Left cardiac atrium (tissue), 4 donors: ENCODE results near the gene NCBP2. TPM values are rescaled to one million over a fixed set of nuclear protein-coding genes. Genes with fewer than 3 reads are reported as not detected.

Experiments
- ATAC-seq, 2 donors: fragments of 200-7000 bp; cut with Tn5 transposase; one replicate each; pipeline ENCODE4 v1.9.1; 2020; ENCODE audit warnings: mild to moderate bottlenecking in 2 of 2, moderate library complexity in 2 of 2
- DNase-seq: peaks from one replicate; pipeline ENCODE4 v3.0.0-alpha.2; 2020
- intact Hi-C, 2 donors: fragments of 100-400 bp; cut with DNase I; formaldehyde crosslinking; loops; one replicate each; pipeline versions ENCODE4 v1.14.1 to v1.15.1; 2022 to 2023
- long read RNA-seq: library from polyadenylated mRNA; unstranded; transcript quantifications from one replicate; pipeline ENCODE4 v2.0.0, GENCODE V29; 2021
- total RNA-seq, 2 donors: library from RNA; stranded (reverse); fragmentation: NEBNext Ultra II Directional; extraction: Animal tissue kit (Norgen Biotek cat#: 25700); gene quantifications; one replicate each; pipeline ENCODE4 v1.2.1, GENCODE V29; 2021
- donor health status: DM: no; HTN: yes; CAD: no.
- donor health status: DM: no; HTN: yes; CAD: no; lungs with severe emphysema.
- donor health status: DM: yes; HTN: yes; CAD: no.
- donor health status: Dilated cardiomyopathy.

The NCBP2 gene
- 10 to 100 TPM; 33.6 to 41.0 TPM for total RNA-seq
- long read RNA-seq, transcript NCBP2-207 (4 exons, 1,133 nt): minor isoform, 18 of 87 reads
- long read RNA-seq, transcript NCBP2-201 (4 exons, 2,169 nt): major isoform, 45 of 87 reads
- long read RNA-seq, transcript NCBP2-205 (4 exons, 2,220 nt): minor isoform, 12 of 87 reads
- long read RNA-seq, partial matches to known transcripts: 2 of 87 reads
- long read RNA-seq, other reads (novel, unspliced or antisense): 5 of 87 reads

DNA sequence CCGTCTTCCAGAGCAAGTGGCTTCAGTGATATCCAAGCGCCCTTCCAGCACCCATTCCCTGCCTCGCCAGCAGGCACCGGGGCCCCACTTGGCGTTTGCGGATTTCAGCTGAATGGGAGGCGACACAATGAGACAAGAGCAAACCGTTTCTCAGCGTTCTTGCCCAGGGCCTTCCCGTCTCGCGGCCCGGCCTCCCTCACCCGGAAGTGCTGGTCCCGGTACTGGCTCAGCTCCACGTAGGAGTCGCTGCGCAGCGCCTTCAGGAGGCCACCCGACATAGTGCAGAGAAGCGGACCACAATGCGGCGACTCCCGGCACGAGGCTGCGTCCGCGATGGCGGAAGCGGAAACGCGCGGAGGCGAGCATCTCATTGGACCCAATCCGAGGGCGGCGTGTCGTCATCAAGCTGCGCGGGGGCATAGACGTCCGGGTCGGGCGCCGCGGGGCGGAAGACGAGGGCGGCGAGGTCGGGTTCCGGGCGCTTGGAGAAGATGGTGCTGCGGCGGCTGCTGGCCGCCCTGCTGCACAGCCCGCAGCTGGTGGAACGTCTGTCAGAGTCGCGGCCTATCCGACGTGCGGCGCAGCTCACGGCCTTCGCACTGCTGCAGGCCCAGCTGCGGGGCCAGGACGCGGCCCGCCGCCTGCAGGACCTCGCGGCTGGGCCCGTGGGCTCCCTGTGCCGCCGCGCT is at the start of gene NCBP2:
Gene NCBP2 (minus strand): TSS at position 303 of the 689 bp plus-strand sequence. CDS start 25 bp downstream, at position 278.
- intact Hi-C loops: loop anchor here in 1 of 2 donors (2.0 kb wide), 1 partner anchor 76 kb away; the partner anchor contains the start of gene SENP5
- DNase-seq: peak; percentile 99
- ATAC-seq: peak; percentile 96

DNA sequence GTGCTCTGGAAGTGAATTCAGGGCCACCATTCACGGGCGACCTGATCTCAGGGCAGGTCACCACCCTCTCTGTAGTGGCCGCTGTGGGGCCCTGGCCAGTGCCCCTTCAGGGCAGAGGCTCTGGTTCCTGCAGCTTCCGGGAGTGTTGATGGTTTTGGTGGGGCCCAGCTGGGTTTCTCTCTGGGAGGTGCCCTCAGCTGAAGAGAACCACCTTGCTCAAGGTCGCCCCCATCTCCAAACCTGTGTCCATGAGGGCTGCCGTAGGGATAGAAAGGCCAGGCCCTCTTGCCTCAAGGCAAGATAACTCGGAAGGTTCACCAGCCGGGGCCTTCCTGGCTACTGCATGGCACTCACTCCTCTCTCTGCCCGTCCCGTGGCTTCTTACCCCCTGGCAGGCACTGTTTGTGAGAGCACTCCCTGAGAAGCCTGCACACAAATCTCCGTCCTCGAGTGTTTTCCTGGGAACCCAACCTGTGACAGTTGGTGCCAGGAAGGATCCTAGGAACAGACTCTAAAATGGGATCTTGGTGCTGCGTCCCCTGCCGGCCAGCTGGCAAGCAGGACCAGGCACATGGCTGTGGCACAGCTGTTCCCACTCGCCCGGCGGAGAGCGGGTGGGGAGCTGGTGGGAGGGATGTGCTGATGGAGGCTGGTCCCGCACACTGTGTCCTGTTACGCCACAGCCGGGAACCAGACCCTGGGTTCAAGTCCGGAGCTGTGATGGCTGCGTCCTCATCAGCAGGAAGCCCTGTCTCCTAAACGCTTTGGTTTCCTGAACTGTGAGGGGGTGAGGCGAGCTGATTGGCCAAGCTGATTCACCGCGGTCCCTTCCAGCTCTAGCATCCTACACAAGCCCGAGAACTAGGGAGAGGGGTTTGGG is 49.5 kb upstream of the NCBP2 start:
- intact Hi-C loops: no loop called here
- ATAC-seq (no peak), DNase-seq (peak; percentile 17)

DNA sequence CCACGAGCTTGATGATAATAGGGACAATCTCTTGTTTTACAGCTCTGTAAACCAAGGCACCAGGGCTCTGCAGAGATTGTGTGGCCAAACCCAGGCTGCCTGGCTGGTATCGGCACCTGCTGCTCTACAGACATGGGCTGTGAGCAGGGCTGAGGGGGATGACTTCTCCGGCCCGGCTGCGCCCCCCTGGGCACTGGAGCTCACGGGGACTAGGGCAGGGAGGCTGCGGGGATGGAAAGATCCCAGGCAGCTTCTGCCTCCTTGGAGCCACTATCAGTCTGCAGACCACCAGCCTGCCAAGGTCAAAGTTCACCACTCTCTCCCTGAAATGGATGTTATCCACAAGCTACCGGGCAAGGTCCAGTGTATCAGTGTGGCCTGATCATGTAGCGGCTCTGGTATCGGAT is 48.3 kb upstream of the NCBP2 start:
- intact Hi-C loops: no loop called here
- DNase-seq: no peak

GRCh38 chr3:196989721-196990262 is 47.5 kb upstream of the NCBP2 start:
- ATAC-seq (no peak), DNase-seq (no peak)
- intact Hi-C loops: no loop called here

More for the DNA sequence above, 48.3 kb upstream of the NCBP2 start:
- no peak for ATAC-seq

GRCh38 chr3:196988241-196989029 is 46.1 kb upstream of the NCBP2 start:
- peak; percentile 42 for DNase-seq
- ATAC-seq: peak; percentile 84 to 89
- intact Hi-C loops: no loop called here

DNA sequence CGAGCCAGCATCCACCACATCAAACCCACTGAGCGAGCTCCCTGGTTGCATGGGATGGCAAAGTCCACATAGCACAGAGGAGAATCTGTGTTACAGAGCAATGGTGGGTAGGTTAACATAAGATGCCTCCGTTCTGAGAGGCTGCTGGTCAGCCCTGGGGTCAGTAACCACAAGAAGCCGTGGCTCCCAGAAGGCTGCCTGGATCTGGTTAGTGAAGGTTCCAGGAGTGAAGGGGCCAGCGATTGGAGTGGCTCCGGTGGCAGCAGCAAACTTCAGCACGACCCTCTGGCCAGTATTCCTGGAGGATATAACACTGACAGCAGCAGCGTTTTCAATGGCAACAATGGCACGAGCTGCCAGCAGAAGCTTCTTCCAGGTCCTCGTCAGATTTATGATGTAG is 44.7 kb upstream of the NCBP2 start:
- DNase-seq: no peak
- intact Hi-C loops: no loop called here
- ATAC-seq: no peak

GRCh38 chr3:196985954-196986885 is 43.9 kb upstream of the NCBP2 start:
- no peak for DNase-seq
- intact Hi-C loops: no loop called here
- ATAC-seq: no peak

- ATAC-seq: no peak
- DNase-seq: no peak
- intact Hi-C loops: no loop called here
These were observed 43.0 kb upstream of the NCBP2 start for GRCh38 chr3:196985298-196985697.

- ATAC-seq (no peak), DNase-seq (no peak)
- intact Hi-C loops: no loop called here
These were observed 40.9 kb upstream of the NCBP2 start for GRCh38 chr3:196983186-196983585.

DNA sequence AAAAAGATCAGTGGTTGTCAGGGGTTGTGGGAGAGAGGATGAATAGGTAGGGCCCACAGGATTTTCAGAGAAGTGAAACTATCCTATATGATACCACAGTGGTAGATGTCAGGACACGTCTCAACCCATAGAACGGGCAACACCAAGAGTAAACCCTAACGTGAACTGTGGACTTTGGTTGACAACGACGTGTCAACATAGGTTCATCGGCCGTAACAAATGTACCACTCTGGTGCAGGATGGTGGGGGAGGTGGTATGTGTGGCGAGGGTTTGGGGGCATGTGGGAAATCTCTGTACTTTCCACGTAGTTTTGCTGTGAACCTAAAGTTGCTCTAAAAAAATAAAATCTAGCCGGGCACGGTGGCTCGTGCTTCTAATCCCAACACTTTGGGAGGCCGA is 39.3 kb upstream of the NCBP2 start:
- intact Hi-C loops: no loop called here
- no peak for DNase-seq
- ATAC-seq: no peak

DNA sequence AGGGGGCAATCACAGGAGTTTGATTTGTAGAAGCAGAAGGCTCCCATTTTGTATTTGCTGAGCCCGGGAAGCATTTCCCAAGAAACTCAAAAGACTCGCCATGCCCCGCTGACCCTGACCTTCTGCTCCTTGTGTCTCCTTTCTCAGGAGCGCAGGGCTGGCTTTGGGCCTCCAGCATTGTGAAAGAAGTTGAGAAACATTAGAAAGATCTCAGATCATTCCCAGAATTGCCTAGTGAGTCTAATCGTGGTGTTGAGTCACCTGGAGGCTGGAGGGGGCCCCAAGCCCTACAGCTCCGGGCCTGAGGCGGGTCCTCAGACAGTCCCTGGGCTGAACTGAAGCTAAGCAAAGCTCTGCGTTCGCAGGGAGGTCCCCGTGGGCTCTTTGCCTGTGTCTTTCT is 37.2 kb upstream of the NCBP2 start:
- DNase-seq: no peak
- intact Hi-C loops: loop anchor here in 1 of 2 donors (2.0 to 10.0 kb wide), 2 partner anchors 145 to 207 kb away; no protein-coding TSS in a partner anchor
- peak; percentile 46 to 69 for ATAC-seq

GRCh38 chr3:196976941-196977340 is 34.6 kb upstream of the NCBP2 start:
- intact Hi-C loops: loop anchor here in 1 of 2 donors (10.0 kb wide), 1 partner anchor 142 kb away; no protein-coding TSS in a partner anchor
- ATAC-seq (no peak), DNase-seq (no peak)

GRCh38 chr3:196975349-196975748 is 33.0 kb upstream of the NCBP2 start:
- no peak for ATAC-seq

GRCh38 chr3:196974661-196975060 is 32.3 kb upstream of the NCBP2 start:
- intact Hi-C loops: loop anchor here (5.0 to 10.0 kb wide), 3 partner anchors 137 to 367 kb away; no protein-coding TSS in a partner anchor
- ATAC-seq (no peak), DNase-seq (no peak)

More at GRCh38 chr3:196975349-196975748, 33.0 kb upstream of the NCBP2 start:
- no peak for DNase-seq
- intact Hi-C loops: loop anchor here in 1 of 2 donors (10.0 kb wide), 1 partner anchor 141 kb away; no protein-coding TSS in a partner anchor

DNA sequence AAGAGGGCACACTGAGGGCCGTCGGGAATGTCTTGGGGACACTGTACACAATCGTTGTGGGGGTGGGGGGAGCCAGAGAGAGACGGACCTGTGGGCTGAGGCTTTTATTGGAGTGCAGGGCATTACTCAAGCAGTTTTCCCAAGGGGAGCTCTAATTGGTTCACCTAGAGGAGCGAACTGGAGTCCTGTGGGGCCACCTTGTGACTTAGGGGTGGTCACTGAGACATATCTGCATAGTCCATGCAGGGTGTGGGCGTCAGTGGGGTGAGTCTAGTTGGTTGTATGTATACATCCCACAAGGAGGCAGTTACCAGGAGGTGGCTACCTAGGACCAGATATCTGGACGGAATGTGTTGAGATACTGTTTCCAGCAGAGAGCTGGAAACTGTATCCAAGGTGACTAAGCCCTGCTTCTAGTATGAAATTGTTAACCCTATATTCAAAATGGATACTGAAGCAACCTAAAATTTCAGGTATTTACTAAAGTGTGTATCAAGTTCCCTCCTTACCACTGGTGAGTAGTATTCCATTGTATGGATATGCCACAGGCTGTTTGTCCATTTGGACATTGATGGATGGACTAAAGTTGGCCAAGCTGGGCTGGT is 28.9 kb upstream of the NCBP2 start:
- ATAC-seq: no peak
- intact Hi-C loops: loop anchor here (5.0 to 10.0 kb wide), 3 partner anchors 134 to 364 kb away; no protein-coding TSS in a partner anchor
- DNase-seq: no peak

GRCh38 chr3:196970547-196971093 is 28.3 kb upstream of the NCBP2 start:
- intact Hi-C loops: loop anchor here (5.0 to 10.0 kb wide), 3 partner anchors 133 to 363 kb away; no protein-coding TSS in a partner anchor
- ATAC-seq (no peak), DNase-seq (no peak)
